Stomach (tissue), 9 donors: ENCODE results near the gene FKBP7. TPM values are rescaled to one million over a fixed set of nuclear protein-coding genes. Genes with fewer than 3 reads are reported as not detected.

ENCODE experiments used
- DNase-seq, 2 donors: peaks; one replicate each; pipeline versions ENCODE4 v3.0.0 to v3.0.0-alpha.2; 2013 to 2019
- H3K27ac ChIP-seq, 5 donors: fragments of 200-600 bp in 4 of 5; sonication (generic) in 4 of 5; one replicate each; pipeline ENCODE4 v1.5.1; 2013 to 2019; ENCODE audit warnings: mild to moderate bottlenecking in 1 of 5, moderate library complexity in 1 of 5
- H3K27me3 ChIP-seq, 3 donors: fragments of 200-600 bp; sonication (generic); one replicate each; pipeline ENCODE4 v1.5.1; 2017 to 2019; ENCODE audit warnings: mixed run types in 1 of 3
- H3K36me3 ChIP-seq, 4 donors: fragments of 200-600 bp; sonication (generic); 1 replicate in 3 of 4; 2 replicates in 1 of 4; pipeline ENCODE4 v1.5.1; 2016 to 2019
- H3K4me1 ChIP-seq, 4 donors: fragments of 200-600 bp; sonication (generic); one replicate each; pipeline ENCODE4 v1.5.1; 2016 to 2019
- H3K4me3 ChIP-seq, 4 donors: fragments of 200-600 bp; sonication (generic) in 3 of 4; one replicate each; pipeline ENCODE4 v1.5.1; 2016 to 2019; ENCODE audit warnings: mild to moderate bottlenecking in 1 of 4
- H3K9me3 ChIP-seq, 4 donors: fragments of 200-600 bp; sonication (generic); one replicate each; pipeline ENCODE4 v1.5.1; 2016 to 2019
- CTCF ChIP-seq, 7 experiments: fragments of 450-650 bp in 4 of 7; fragments of 200-600 bp in 3 of 7; sonication (generic) in 3 of 7; IDR thresholded peaks; one replicate each; pipeline ENCODE4 v1.5.1; 2016 to 2019; ENCODE audit warnings: antibody characterized with exemption in 7 of 7, control low read depth in 2 of 7, mild to moderate bottlenecking in 1 of 7
- EP300 ChIP-seq: sonication (generic); formaldehyde crosslinking; IDR thresholded peaks from one replicate; pipeline ENCODE4 v1.6.1; 2017; ENCODE audit warnings: antibody characterized with exemption
- POLR2A ChIP-seq, 4 donors: fragments of 450-650 bp; IDR thresholded peaks; one replicate each; pipeline ENCODE4 v1.6.1; 2016; ENCODE audit warnings: antibody characterized with exemption in 4 of 4, control low read depth in 2 of 4, mild to moderate bottlenecking in 1 of 4, moderate library complexity in 1 of 4
- POLR2AphosphoS5 ChIP-seq, 3 donors: sonication (generic); formaldehyde crosslinking; IDR thresholded peaks; one replicate each; pipeline ENCODE4 v1.6.1; 2016; ENCODE audit warnings: antibody characterized with exemption in 3 of 3
- WGBS, 5 donors: extraction: QIAGEN DNeasy Blood & Tissue Kit in 3 of 5; methylation state at CpG; one replicate each; pipeline versions ENCODE4 v1.1.5 to v1.1.7; 2013 to 2018; 5-methylcytosine and 5-hydroxymethylcytosine counted together
- intact Hi-C: fragments of 100-400 bp; cut with DNase I; formaldehyde crosslinking; loops from one replicate; pipeline ENCODE4 v1.15.1; 2023; ENCODE audit warnings: low total_unique reads
- polyA plus RNA-seq, 3 donors: library from polyadenylated mRNA; stranded (reverse); fragments of 200-250 nt; gene quantifications; one replicate each; pipeline ENCODE4 v1.2.3, GENCODE V29; 2013
- total RNA-seq, 5 donors: library from RNA; depleted of rRNA; stranded (reverse); fragments of >200 nt; gene quantifications; one replicate each; pipeline versions ENCODE4 v1.1.0 to v1.2.3, GENCODE V29; 2014 to 2016
- donor health status: healthy with polysubstance abuse.
- donor health status: Bipolar disorder and iron deficiency.
- donor health status: healthy.

The FKBP7 gene
- total and polyA plus RNA-seq, 8 donors = 0.87 to 31.4 (median 4.7) TPM

- no peaks in the 10 kb centered on the region for H3K27me3 ChIP-seq
- TF ChIP-seq POLR2AphosphoS5 (IDR thresholded peaks at IDR 0.05) = no peak
- TF ChIP-seq EP300 = no peak
- TF ChIP-seq POLR2A (IDR thresholded peaks at IDR 0.05) = no peak
- TF ChIP-seq CTCF (IDR thresholded peaks at IDR 0.05) = no peak
- intact Hi-C loops = no loop called here
- peaks cover 0 to 6% (median 4%) of the 10 kb centered on the region in 4 donors for H3K36me3 ChIP-seq
- 25 to 40% (median 36%) methylated on average over 8 of the region's 8 CpGs for WGBS, 5 donors
- H3K9me3 ChIP-seq = no peaks in the 10 kb centered on the region
- peaks cover 0 to 13% (median 6%) of the 10 kb centered on the region in 4 donors for H3K4me1 ChIP-seq
- peak overlapping the region in 4 of 5 donors; percentile 73 to 86 (median 77) for H3K27ac ChIP-seq
- H3K4me3 ChIP-seq = peak overlapping the region; percentile 52 to 66 (median 54)
- DNase-seq = peak in 1 of 2 donors; percentile 7
Observed at GRCh38 chr2:178523596-178524134, 45.3 kb upstream of the FKBP7 start.

GRCh38 chr2:178522950-178523595, 44.7 kb upstream of the FKBP7 start:
- no peaks in the 10 kb centered on the region for H3K9me3 ChIP-seq
- H3K4me1 ChIP-seq = peaks cover 0 to 13% (median 6%) of the 10 kb centered on the region in 4 donors
- 9 to 28% (median 21%) methylated on average over 24 to 25 of the region's 25 CpGs for WGBS, 5 donors
- peak; percentile 80 to 95 for DNase-seq
- intact Hi-C loops = no loop called here
- H3K4me3 ChIP-seq = peak overlapping the region; percentile 52 to 66 (median 54)
- peaks cover 3 to 12% (median 10%) of the 10 kb centered on the region in 4 donors for H3K36me3 ChIP-seq
- TF ChIP-seq POLR2A (IDR thresholded peaks at IDR 0.05) (no peak), POLR2AphosphoS5 (IDR thresholded peaks at IDR 0.05) (peak; percentile 59 to 83 (median 68)), CTCF (IDR thresholded peaks at IDR 0.05) (peak in 5 of 7 experiments; percentile 51 to 71 (median 58))
- H3K27ac ChIP-seq = peak overlapping the region; percentile 47 to 86 (median 73)
- H3K27me3 ChIP-seq = no peaks in the 10 kb centered on the region

GRCh38 chr2:178521304-178522150, 43.1 kb upstream of the FKBP7 start:
- 86 to 92% (median 89%) methylated on average over 11 of the region's 11 CpGs for WGBS, 5 donors
- Histone ChIP-seq H3K4me3 (no peak overlapping the region), H3K9me3 (no peaks in the 10 kb centered on the region), H3K27me3 (no peaks in the 10 kb centered on the region), H3K27ac (no peak overlapping the region), H3K4me1 (peaks cover 0 to 13% (median 6%) of the 10 kb centered on the region in 4 donors), H3K36me3 (peaks cover 7 to 27% (median 20%) of the 10 kb centered on the region in 4 donors)
- TF ChIP-seq POLR2AphosphoS5 (IDR thresholded peaks at IDR 0.05) = no peak
- no peak for TF ChIP-seq EP300
- no peak for TF ChIP-seq POLR2A (IDR thresholded peaks at IDR 0.05)
- TF ChIP-seq CTCF (IDR thresholded peaks at IDR 0.05) = no peak
- no peak for DNase-seq
- intact Hi-C loops = no loop called here

GRCh38 chr2:178517496-178517895, 39.1 kb upstream of the FKBP7 start:
- no peak overlapping the region for H3K27ac ChIP-seq
- 64 to 88% (median 81%) methylated on average over 1 of the region's 1 CpG for WGBS, 5 donors
- DNase-seq = no peak
- intact Hi-C loops = no loop called here
- H3K9me3 ChIP-seq = no peaks in the 10 kb centered on the region
- H3K4me3 ChIP-seq = no peak overlapping the region
- no peaks in the 10 kb centered on the region for H3K4me1 ChIP-seq
- peaks cover 7 to 43% (median 37%) of the 10 kb centered on the region in 4 donors for H3K36me3 ChIP-seq
- TF ChIP-seq POLR2AphosphoS5 (IDR thresholded peaks at IDR 0.05) (no peak), POLR2A (IDR thresholded peaks at IDR 0.05) (no peak), EP300 (no peak), CTCF (IDR thresholded peaks at IDR 0.05) (no peak)
- H3K27me3 ChIP-seq = no peaks in the 10 kb centered on the region
